ENCODE measurements around the gene FOXN1.

FOXN1 gene

DNA sequence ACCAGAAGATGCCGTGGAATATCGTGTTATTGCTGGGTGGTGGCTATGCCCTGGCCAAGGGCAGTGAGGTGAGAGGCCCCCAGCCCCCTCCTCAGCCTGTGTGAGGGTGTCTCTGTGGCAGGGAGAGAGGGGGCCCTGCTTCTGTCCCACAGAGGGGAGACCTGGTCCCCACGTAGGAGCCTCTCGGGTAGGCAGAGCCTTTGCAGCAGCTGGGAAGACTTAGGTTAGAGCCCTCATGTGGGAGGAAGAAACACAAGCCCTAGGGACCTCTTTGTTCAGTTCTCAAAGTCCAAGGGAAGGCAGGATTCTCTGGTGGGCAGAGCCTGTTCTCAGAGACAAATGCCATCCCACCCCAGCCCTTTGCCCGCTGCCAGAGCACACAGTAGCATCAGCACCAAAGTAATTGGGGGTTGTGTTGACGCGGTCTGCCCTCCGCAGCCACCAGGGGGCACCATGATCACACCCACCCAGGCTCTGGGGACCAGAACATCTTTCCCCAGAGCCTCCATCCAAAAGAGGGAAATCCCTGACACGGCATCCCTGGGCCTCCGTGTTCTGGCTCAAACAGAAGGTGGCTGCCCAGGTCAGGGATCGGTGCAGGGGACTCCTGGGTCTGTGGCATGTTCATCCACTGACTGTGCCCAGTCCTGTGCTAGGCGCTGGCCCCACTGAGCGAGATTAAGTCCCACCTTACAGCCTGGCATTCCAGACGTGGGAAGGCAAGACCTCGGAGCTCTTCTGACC lies 11.5 kb upstream of the FOXN1 start:
- TF ChIP-seq EZH2 (IDR thresholded peaks at IDR 0.05) (no peak), POLR2AphosphoS5 (IDR thresholded peaks at IDR 0.05; ENCODE audit: borderline replicate concordance, low read depth, low read length) (no peak), FOXP2 (optimal IDR thresholded peaks at IDR 0.05; ENCODE audit: control extremely low read depth, extremely low read length, insufficient read depth) (no peak)
- DNase-seq (ENCODE audit: low read depth, low spot score), result peak; percentile 10
- Histone ChIP-seq H3K36me3 (ENCODE audit: insufficient read depth, low read length) (no peaks in the 10 kb centered on the region), H3K9ac (ENCODE audit: insufficient read length) (no peak overlapping the region), H3K4me3 (no peak overlapping the region), H3K9me3 (ENCODE audit: low read depth, low read length) (no peaks in the 10 kb centered on the region), H3K27ac (no peak overlapping the region)

DNA sequence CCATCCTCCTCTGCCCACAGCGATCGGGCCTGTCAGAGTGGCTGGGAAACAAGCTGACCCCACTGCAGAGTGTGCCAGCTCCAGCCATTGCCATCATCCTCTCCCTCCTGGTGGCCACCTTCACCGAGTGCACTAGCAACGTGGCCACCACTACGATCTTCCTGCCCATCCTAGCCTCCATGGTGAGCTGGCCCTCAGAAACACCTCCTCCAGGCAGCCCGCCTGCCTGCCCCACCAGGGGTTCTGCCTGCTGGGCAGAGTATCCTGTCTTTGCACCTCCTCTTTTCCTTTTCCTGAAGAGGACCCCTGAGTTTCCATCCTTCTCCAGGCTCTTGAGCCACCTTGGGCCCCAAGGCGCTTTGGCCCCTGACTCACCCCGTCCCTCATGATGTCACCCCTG lies 10.5 kb upstream of the FOXN1 start:
- H3K9me3 ChIP-seq (ENCODE audit: low read depth, low read length), result no peaks in the 10 kb centered on the region
- DNase-seq (ENCODE audit: low read depth, low spot score), result no peak
- no peak overlapping the region for H3K27ac ChIP-seq
- H3K4me3 ChIP-seq, result no peak overlapping the region
- TF ChIP-seq POLR2AphosphoS5 (IDR thresholded peaks at IDR 0.05; ENCODE audit: borderline replicate concordance, low read depth, low read length) (no peak), EZH2 (IDR thresholded peaks at IDR 0.05) (no peak)
- H3K9ac ChIP-seq (ENCODE audit: insufficient read length), result no peak overlapping the region
- H3K36me3 ChIP-seq (ENCODE audit: insufficient read depth, low read length), result no peaks in the 10 kb centered on the region

DNA sequence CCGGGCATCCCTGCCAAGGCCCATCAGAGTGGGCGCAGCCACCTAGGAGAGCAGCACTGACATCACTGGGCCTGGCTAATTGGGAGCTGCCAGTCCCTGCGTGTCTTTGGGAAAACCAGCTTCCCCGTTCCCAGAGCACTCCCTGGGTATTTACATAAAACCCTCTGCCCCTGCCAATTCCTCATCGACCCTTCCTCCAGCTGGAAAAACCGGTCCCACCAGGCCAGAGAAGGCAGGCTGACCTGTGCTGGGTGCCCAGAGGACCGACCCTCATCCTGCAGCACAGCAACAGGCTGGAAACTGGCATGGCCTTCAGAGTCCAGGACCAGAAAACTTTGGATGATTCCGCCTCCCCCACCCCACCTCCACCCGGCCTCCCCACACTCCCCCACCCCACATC lies 8.2 kb upstream of the FOXN1 start:
- no peak overlapping the region for H3K27ac ChIP-seq
- H3K4me3 ChIP-seq, result no peak overlapping the region
- H3K9me3 ChIP-seq (ENCODE audit: low read depth, low read length), result no peaks in the 10 kb centered on the region
- no peak overlapping the region for H3K9ac ChIP-seq (ENCODE audit: insufficient read length)
- TF ChIP-seq EZH2 (IDR thresholded peaks at IDR 0.05) (no peak), POLR2AphosphoS5 (IDR thresholded peaks at IDR 0.05; ENCODE audit: borderline replicate concordance, low read depth, low read length) (no peak), FOXP2 (optimal IDR thresholded peaks at IDR 0.05; ENCODE audit: control extremely low read depth, extremely low read length, insufficient read depth) (no peak)
- H3K36me3 ChIP-seq (ENCODE audit: insufficient read depth, low read length), result no peaks in the 10 kb centered on the region
- DNase-seq (ENCODE audit: low read depth, low spot score), result no peak

DNA sequence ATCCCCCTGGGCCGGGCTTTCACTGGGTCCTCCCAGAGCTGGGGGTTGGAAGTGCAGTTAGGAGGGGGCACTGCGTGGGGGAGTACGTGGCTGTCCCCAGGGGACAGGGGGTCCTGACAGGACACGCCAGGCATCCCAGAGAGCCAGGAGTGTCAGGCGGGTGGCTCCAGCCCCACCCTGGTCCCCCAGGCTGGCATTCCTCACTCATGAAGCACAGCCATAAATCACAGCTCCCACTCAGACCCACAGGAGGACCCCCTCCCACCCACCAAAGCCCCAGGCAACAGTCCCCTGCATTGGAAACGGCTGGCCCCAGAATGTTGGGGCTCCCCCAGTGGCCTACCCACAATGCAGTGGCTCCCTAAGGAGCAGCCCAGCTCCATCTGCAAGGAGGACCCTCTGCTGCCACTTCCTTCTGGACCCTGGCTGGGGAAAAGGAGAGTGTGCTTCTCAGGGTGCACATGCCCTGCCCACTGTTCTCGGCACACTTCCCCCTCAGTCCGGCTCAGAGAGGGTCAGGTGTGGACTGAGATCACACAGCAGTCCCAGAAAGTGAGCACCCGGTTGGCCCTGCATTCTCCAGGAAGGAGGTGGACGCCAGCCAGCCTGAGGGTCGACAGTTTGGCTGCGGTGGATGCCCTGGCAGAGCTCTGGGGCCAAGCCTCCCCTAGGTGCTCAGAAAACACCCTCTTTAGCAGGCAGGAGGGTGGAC lies 7.3 kb upstream of the FOXN1 start:
- H3K9ac ChIP-seq (ENCODE audit: insufficient read length), result no peak overlapping the region
- H3K9me3 ChIP-seq (ENCODE audit: low read depth, low read length), result no peaks in the 10 kb centered on the region
- no peak for DNase-seq (ENCODE audit: low read depth, low spot score)
- H3K4me3 ChIP-seq, result no peak overlapping the region
- no peak for TF ChIP-seq POLR2AphosphoS5 (IDR thresholded peaks at IDR 0.05; ENCODE audit: borderline replicate concordance, low read depth, low read length)
- H3K36me3 ChIP-seq (ENCODE audit: insufficient read depth, low read length), result no peaks in the 10 kb centered on the region
- no peak overlapping the region for H3K27ac ChIP-seq

DNA sequence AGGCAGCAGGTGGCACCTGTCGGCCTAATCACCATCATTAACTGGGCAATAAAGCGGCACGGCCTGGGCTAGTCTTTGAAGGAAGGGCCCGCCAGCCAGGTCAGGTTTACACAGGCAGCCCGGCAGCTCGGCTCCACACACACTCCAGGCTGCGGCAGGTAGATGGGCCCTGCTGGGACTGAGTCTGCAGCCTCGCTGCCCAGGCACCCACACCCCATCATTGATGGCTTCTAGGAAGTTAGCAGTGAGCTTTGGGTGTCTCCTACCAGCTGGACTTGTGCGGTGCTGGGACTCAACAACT lies 6.8 kb upstream of the FOXN1 start:
- TF ChIP-seq FOXP2 (optimal IDR thresholded peaks at IDR 0.05; ENCODE audit: control extremely low read depth, extremely low read length, insufficient read depth) (no peak), POLR2AphosphoS5 (IDR thresholded peaks at IDR 0.05; ENCODE audit: borderline replicate concordance, low read depth, low read length) (no peak)
- no peak overlapping the region for H3K4me3 ChIP-seq
- H3K9ac ChIP-seq (ENCODE audit: insufficient read length), result no peak overlapping the region
- DNase-seq (ENCODE audit: low read depth, low spot score), result no peak
- no peaks in the 10 kb centered on the region for H3K36me3 ChIP-seq (ENCODE audit: insufficient read depth, low read length)
- no peak overlapping the region for H3K27ac ChIP-seq
- no peaks in the 10 kb centered on the region for H3K9me3 ChIP-seq (ENCODE audit: low read depth, low read length)

DNA sequence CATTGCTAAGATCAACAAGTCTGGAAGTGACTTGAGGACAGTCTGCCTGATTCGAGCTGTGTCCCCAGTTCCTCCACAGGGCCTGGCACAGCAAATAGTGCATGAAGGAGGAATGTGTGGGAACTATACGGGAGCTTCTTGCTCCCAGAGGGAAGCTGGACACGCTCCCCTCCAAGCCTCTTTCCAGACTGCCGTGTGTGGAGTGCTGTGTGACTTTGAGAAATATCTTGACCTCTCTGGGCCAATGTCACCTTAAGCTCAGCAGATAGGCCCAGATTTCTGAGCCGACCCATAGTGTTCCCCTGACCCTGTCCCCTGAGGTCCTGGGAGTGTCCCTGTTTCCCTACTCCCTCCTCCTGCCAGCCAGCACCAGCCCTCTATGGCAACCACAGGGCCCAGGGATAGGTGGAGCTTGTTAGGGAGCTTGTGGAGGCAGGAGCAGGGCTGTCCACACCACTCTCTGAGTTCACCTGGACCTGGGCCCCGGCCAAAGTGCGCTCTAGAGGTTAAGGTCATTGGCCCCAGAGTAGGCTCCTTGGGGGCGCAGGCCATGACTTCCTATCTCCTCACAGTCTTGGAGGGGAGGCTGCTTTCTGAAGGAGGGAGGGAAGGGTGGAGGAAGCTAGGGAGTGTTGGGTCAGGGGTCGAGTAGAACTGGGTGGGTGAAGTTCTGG lies 6.3 kb upstream of the FOXN1 start:
- H3K9me3 ChIP-seq (ENCODE audit: low read depth, low read length), result no peaks in the 10 kb centered on the region
- no peak overlapping the region for H3K27ac ChIP-seq
- no peak for DNase-seq (ENCODE audit: low read depth, low spot score)
- H3K36me3 ChIP-seq (ENCODE audit: insufficient read depth, low read length), result no peaks in the 10 kb centered on the region
- no peak overlapping the region for H3K4me3 ChIP-seq
- H3K9ac ChIP-seq (ENCODE audit: insufficient read length), result no peak overlapping the region
- TF ChIP-seq EZH2 (IDR thresholded peaks at IDR 0.05), result no peak
- TF ChIP-seq FOXP2 (optimal IDR thresholded peaks at IDR 0.05; ENCODE audit: control extremely low read depth, extremely low read length, insufficient read depth), result no peak
- TF ChIP-seq POLR2AphosphoS5 (IDR thresholded peaks at IDR 0.05; ENCODE audit: borderline replicate concordance, low read depth, low read length), result no peak

DNA sequence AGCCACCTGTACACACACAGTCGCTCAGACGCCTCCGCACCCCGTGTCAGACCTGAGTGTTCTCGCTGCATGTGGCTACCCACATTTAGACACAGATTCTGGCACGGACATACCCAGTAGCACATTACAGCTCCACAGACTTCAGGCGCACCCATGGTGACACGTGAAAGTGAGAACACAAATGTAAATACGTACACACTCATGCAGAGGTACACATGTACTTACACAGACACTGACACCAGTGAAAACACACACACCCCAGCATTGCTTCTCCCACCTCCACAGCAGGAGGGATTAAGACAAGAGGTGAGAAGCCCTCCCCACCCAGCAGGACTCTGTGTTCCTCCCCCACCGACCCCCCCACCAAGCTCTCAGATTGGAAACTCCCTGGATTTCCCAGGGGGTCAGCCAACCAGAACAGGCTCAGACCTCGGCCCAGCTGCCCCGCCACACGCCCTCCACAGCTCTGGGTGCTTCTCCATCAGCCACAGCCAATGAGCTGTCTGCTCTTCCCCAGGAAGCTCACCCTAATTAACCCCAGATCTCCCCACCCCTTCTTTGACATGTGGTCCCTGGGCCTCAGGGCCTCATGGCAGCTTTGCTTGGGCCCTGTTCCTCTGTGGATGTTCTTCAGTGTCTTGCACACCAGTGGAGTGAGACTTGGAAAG lies 5.3 kb upstream of the FOXN1 start:
- no peak overlapping the region for H3K4me3 ChIP-seq
- H3K27ac ChIP-seq, result no peak overlapping the region
- H3K9me3 ChIP-seq (ENCODE audit: low read depth, low read length), result no peaks in the 10 kb centered on the region
- H3K9ac ChIP-seq (ENCODE audit: insufficient read length), result no peak overlapping the region
- no peak for DNase-seq (ENCODE audit: low read depth, low spot score)
- no peaks in the 10 kb centered on the region for H3K36me3 ChIP-seq (ENCODE audit: insufficient read depth, low read length)
- no peak for TF ChIP-seq POLR2AphosphoS5 (IDR thresholded peaks at IDR 0.05; ENCODE audit: borderline replicate concordance, low read depth, low read length)
- no peak for TF ChIP-seq EZH2 (IDR thresholded peaks at IDR 0.05)
- TF ChIP-seq FOXP2 (optimal IDR thresholded peaks at IDR 0.05; ENCODE audit: control extremely low read depth, extremely low read length, insufficient read depth), result no peak

DNA sequence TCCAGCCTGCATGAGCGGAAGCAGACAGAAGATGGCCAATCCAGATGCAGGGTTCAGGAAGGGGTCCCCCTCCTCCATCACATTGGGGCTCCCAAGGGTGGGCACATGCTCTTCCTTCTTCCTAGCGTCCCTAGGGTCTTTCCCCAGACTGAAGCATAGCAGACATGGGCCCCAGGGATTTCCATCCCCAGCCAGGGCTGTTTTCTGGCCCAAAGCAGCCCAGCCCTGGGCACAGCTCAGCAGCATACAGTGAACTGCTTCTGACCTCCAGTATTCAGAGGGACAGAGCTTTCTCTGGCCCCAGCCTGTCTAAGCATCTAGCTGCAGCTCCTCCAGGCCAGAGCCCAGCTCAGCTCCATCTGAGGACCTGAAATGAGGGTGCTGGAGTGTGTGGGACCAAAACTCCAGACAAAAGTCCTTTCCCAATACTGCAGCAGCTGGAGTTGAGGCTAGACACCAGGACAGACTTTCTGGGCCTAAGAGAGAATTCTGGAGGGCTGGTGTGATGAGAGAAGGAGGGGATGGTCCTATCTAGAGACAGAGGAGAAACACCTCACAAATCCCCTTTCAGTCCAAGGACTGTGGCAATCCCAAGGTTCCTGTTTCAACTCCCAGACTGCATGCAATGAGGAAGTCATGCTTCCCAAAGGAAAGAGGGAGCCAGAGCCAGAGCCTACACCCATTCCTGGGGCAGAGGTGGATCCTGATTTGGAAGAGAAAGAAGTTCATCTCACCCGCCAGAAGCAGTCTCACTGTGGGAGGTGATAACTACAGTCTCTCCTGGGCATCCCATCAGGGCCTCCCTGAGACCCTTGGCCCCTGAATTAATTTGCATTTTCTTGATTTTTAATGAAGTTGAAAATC lies 4.5 kb upstream of the FOXN1 start:
- Histone ChIP-seq H3K36me3 (ENCODE audit: insufficient read depth, low read length) (no peaks in the 10 kb centered on the region), H3K4me3 (no peak overlapping the region), H3K9ac (ENCODE audit: insufficient read length) (no peak overlapping the region), H3K27ac (no peak overlapping the region), H3K9me3 (ENCODE audit: low read depth, low read length) (no peaks in the 10 kb centered on the region)
- TF ChIP-seq POLR2AphosphoS5 (IDR thresholded peaks at IDR 0.05; ENCODE audit: borderline replicate concordance, low read depth, low read length) (no peak), EZH2 (IDR thresholded peaks at IDR 0.05) (no peak)
- no peak for DNase-seq (ENCODE audit: low read depth, low spot score)

All from SK-N-MC (cell line).